SK-N-SH (cell line): ENCODE data around the gene MEGF8. TPM values are rescaled to one million over a fixed set of nuclear protein-coding genes. Genes with fewer than 3 reads are reported as not detected.

Source experiments
- CTCF ChIA-PET: fragments of 300-600, 350-600 bp; formaldehyde crosslinking; extraction: SDS; loops from one replicate; lab custom pipeline; 2021; lab: Yijun Ruan, JAX
- POLR2A ChIA-PET: fragments of 350-600 bp; sonication (Branson Sonifier 250); formaldehyde crosslinking; extraction: SDS; loops from one replicate; lab custom pipeline; 2020; ENCODE audit warnings: antibody characterized with exemption, inconsistent platforms; lab: Yijun Ruan, JAX
- DNase-seq: peaks from one replicate; pipeline ENCODE4 v3.0.0; 2012
- H2AFZ ChIP-seq: fragments of 200-600 bp; sonication (generic); 2 replicates; pipeline ENCODE4 v1.8.1; 2016; ENCODE audit warnings: antibody characterized with exemption, mild to moderate bottlenecking, low read depth
- H3F3A ChIP-seq: fragments of 200-600 bp; sonication (generic); replicated peaks from 2 replicates; pipeline ENCODE3; 2016; ENCODE audit warnings: antibody characterized with exemption, mild to moderate bottlenecking; ENCODE audit not compliant: insufficient read depth
- H3K27ac ChIP-seq, 2 experiments: fragments of 200-500 bp in 1 of 2; fragments of 200-600 bp in 1 of 2; sonication (Bioruptor generic) in 1 of 2; sonication (generic), shearing (Covaris generic) in 1 of 2; 2 replicates each; pipeline versions ENCODE4 v1.5.1 to v1.6.1; 2014 to 2016; ENCODE audit warnings: low read depth in 2 of 2, inconsistent platforms in 1 of 2, low read length in 1 of 2, mild to moderate bottlenecking in 1 of 2, mixed read lengths in 1 of 2
- H3K27me3 ChIP-seq: fragments of 200-600 bp; sonication (generic), shearing (Covaris generic); 2 replicates; pipeline ENCODE4 v1.6.1; 2016; ENCODE audit warnings: mixed run types; ENCODE audit not compliant: insufficient read depth
- H3K36me3 ChIP-seq, 2 experiments: fragments of 200-500 bp in 1 of 2; fragments of 200-600 bp in 1 of 2; sonication (Bioruptor generic) in 1 of 2; sonication (generic) in 1 of 2; replicated peaks in 1 of 2; 2 replicates each; pipeline versions ENCODE3 to v1.5.1; 2014 to 2016; ENCODE audit warnings: low read length in 1 of 2, mild to moderate bottlenecking in 1 of 2; ENCODE audit not compliant: insufficient read depth in 2 of 2, control insufficient read depth in 1 of 2
- H3K4me1 ChIP-seq, 2 experiments: fragments of 200-500 bp in 1 of 2; fragments of 200-600 bp in 1 of 2; sonication (Bioruptor generic) in 1 of 2; sonication (generic), shearing (Covaris generic) in 1 of 2; 2 replicates each; pipeline versions ENCODE4 v1.5.1 to v1.6.1; 2014 to 2016; ENCODE audit warnings: low read depth in 1 of 2, low read length in 1 of 2, mixed run types in 1 of 2; ENCODE audit not compliant: insufficient read depth in 2 of 2, control insufficient read depth in 1 of 2
- H3K4me2 ChIP-seq: fragments of 200-600 bp; sonication (generic), shearing (Covaris generic); 2 replicates; pipeline ENCODE4 v1.6.1; 2017; ENCODE audit warnings: mixed run types
- H3K4me3 ChIP-seq, 2 experiments: fragments of 200-500 bp in 1 of 2; fragments of 200-600 bp in 1 of 2; sonication (Bioruptor generic) in 1 of 2; sonication (generic), shearing (Covaris generic) in 1 of 2; 2 replicates each; pipeline versions ENCODE4 v1.5.1 to v1.8.1; 2014 to 2016; ENCODE audit warnings: low read depth in 2 of 2, inconsistent platforms in 1 of 2, low read length in 1 of 2, mild to moderate bottlenecking in 1 of 2, mixed read lengths in 1 of 2, moderate library complexity in 1 of 2
- H3K79me2 ChIP-seq: fragments of 200-600 bp; sonication (generic); 2 replicates; pipeline ENCODE4 v1.8.1; 2017; ENCODE audit warnings: mild to moderate bottlenecking; ENCODE audit not compliant: insufficient read depth
- H3K9ac ChIP-seq: fragments of 200-600 bp; sonication (generic); 2 replicates; pipeline ENCODE4 v1.6.1; 2017; ENCODE audit warnings: mixed run types
- H3K9me2 ChIP-seq: fragments of 200-600 bp; sonication (generic); 2 replicates; pipeline ENCODE4 v1.6.1; 2017; ENCODE audit warnings: mixed run types
- H3K9me3 ChIP-seq: fragments of 200-600 bp; sonication (generic); 2 replicates; pipeline ENCODE4 v1.6.1; 2017; ENCODE audit warnings: mixed run types, mild to moderate bottlenecking, moderate library complexity
- H4K20me1 ChIP-seq: fragments of 200-600 bp; sonication (generic); 2 replicates; pipeline ENCODE4 v1.6.1; 2017; ENCODE audit warnings: mild to moderate bottlenecking, mixed run types; ENCODE audit not compliant: insufficient read depth
- EP300 ChIP-seq, 2 experiments: IDR thresholded peaks; 2 replicates each; pipeline versions ENCODE4 v1.4.0 to v1.6.1; 2012; ENCODE audit warnings: borderline replicate concordance in 1 of 2, low read depth in 1 of 2, low read length in 1 of 2
- GABPA ChIP-seq: IDR thresholded peaks from 2 replicates; pipeline ENCODE4 v1.4.0; 2012; ENCODE audit warnings: low read depth, mild to moderate bottlenecking
- IRF3 ChIP-seq: fragments of 150-350 bp; IDR thresholded peaks from 2 replicates; pipeline ENCODE4 v1.6.1; 2016; ENCODE audit warnings: mild to moderate bottlenecking, low read depth, low read length
- MXI1 ChIP-seq: IDR thresholded peaks from 2 replicates; pipeline ENCODE4 v1.6.1; 2012; ENCODE audit warnings: mild to moderate bottlenecking, low read depth, low read length, improper control_type of control experiment
- PBX3 ChIP-seq: IDR thresholded peaks from 2 replicates; pipeline ENCODE4; 2012
- RAD21 ChIP-seq: IDR thresholded peaks from 2 replicates; pipeline ENCODE4 v1.6.1; 2012; ENCODE audit warnings: mild to moderate bottlenecking, low read length
- RCOR1 ChIP-seq: fragments of 150-350 bp; IDR thresholded peaks from 2 replicates; pipeline ENCODE4 v1.6.1; 2017; ENCODE audit warnings: antibody characterized with exemption, low read length
- REST ChIP-seq: IDR thresholded peaks from 2 replicates; pipeline ENCODE4 v1.6.1; 2012; ENCODE audit warnings: mild to moderate bottlenecking, low read depth, low read length, moderate library complexity
- RFX5 ChIP-seq: IDR thresholded peaks from 2 replicates; pipeline ENCODE4 v1.6.1; 2012; ENCODE audit warnings: mild to moderate bottlenecking, improper control_type of control experiment, low read length
- RXRA ChIP-seq: IDR thresholded peaks from 2 replicates; pipeline ENCODE4 v1.4.0; 2012; ENCODE audit warnings: low read depth, mild to moderate bottlenecking, borderline replicate concordance
- SIN3A ChIP-seq: IDR thresholded peaks from 2 replicates; pipeline ENCODE4 v1.6.1; 2012; ENCODE audit warnings: low read depth, mild to moderate bottlenecking, low read length, moderate library complexity, borderline replicate concordance
- TAF1 ChIP-seq: IDR thresholded peaks from 2 replicates; pipeline ENCODE4 v1.6.1; 2012; ENCODE audit warnings: low read depth, mild to moderate bottlenecking, low read length, moderate library complexity, borderline replicate concordance
- TEAD4 ChIP-seq: IDR thresholded peaks from 2 replicates; pipeline ENCODE4 v1.4.0; 2012; ENCODE audit warnings: mild to moderate bottlenecking, borderline replicate concordance; ENCODE audit not compliant: insufficient read depth
- USF2 ChIP-seq: fragments of 150-350 bp; IDR thresholded peaks from 2 replicates; pipeline ENCODE4 v1.6.1; 2017; ENCODE audit warnings: antibody characterized with exemption, low read length, low read depth, borderline replicate concordance
- ZBTB33 ChIP-seq: IDR thresholded peaks from 2 replicates; pipeline ENCODE4 v1.4.0; 2012; ENCODE audit warnings: low read depth, borderline replicate concordance
- WGBS: methylation state at CpG from one replicate; pipeline ENCODE4 v1.1.6; 2017; ENCODE audit warnings: low lambda C conversion rate; 5-methylcytosine and 5-hydroxymethylcytosine counted together
- polyA plus RNA-seq, 3 experiments: library from polyadenylated mRNA; depleted of rRNA; stranded (reverse); fragments of >200 nt; gene quantifications; 2 replicates each; pipeline ENCODE4 v1.2.3, GENCODE V29; 2012

Gene MEGF8
- polyA plus RNA-seq, 1 of the 3 experiments (the other 2 are of a cell fraction): 19.1 TPM

- H3K36me3 ChIP-seq: no peaks in the 10 kb centered on the region
- H3F3A ChIP-seq: no peaks in the 10 kb centered on the region
- no peaks in the 10 kb centered on the region for H3K9me2 ChIP-seq
- TF ChIP-seq TAF1: no peak
- no peak for TF ChIP-seq TEAD4
- no peak for TF ChIP-seq RFX5
- TF ChIP-seq IRF3: no peak
- TF ChIP-seq ZBTB33: no peak
- no peak for TF ChIP-seq MXI1
- no peak for TF ChIP-seq REST
- no peak for TF ChIP-seq GABPA
- TF ChIP-seq SIN3A: no peak
- TF ChIP-seq RAD21: no peak
- TF ChIP-seq USF2: no peak
- no peak for TF ChIP-seq RXRA
- TF ChIP-seq PBX3: no peak
- no peak for TF ChIP-seq EP300 (IDR thresholded peaks at IDR 0.05; ENCODE audit: borderline replicate concordance in 1 of 2, low read depth in 1 of 2, low read length in 1 of 2)
- no peak for TF ChIP-seq RCOR1
- no peaks in the 10 kb centered on the region for H3K27me3 ChIP-seq
- no peaks in the 10 kb centered on the region; the same call in 1 of the 2 replicates for H4K20me1 ChIP-seq
- H3K27ac ChIP-seq: no peak overlapping the region
- ChIA-PET CTCF (interaction anchor here (1.2 to 2.2 kb wide), 4 partner anchors 27 to 214 kb away, joined by 3 to 8 read pairs (median 4); no protein-coding TSS in a partner anchor), POLR2A (interaction anchor here (0.5 to 1.2 kb wide), 3 partner anchors 20 to 107 kb away, joined by 3 read pairs; partner anchors contain the start of gene PAFAH1B3)
- no peak for DNase-seq
- peaks cover 17% of the 10 kb centered on the region for H3K79me2 ChIP-seq
- 89% methylated on average over 9 of the region's 9 CpGs for WGBS
- H2AFZ ChIP-seq: no peak overlapping the region
- H3K9ac ChIP-seq: no peak overlapping the region
- no peak overlapping the region for H3K4me3 ChIP-seq
- peaks cover 8 to 14% of the 10 kb centered on the region in 2 experiments; a peak in 1 of 4 replicates for H3K4me1 ChIP-seq
- H3K4me2 ChIP-seq: no peak overlapping the region
- H3K9me3 ChIP-seq: no peaks in the 10 kb centered on the region
Measured at GRCh38 chr19:42322305-42322704, 3.1 kb upstream of the MEGF8 start.
